NB4 (cell line): ENCODE measurements around the gene MYRFL.

Experiments used
- CTCF ChIP-seq: IDR thresholded peaks from one replicate; pipeline ENCODE4 v1.5.1; 2012; ENCODE audit warnings: low read depth, low read length
- MYC ChIP-seq: IDR thresholded peaks from 2 replicates; pipeline ENCODE4 v1.6.1; 2011; ENCODE audit warnings: low read depth, low read length
- POLR2A ChIP-seq: IDR thresholded peaks from 2 replicates; pipeline ENCODE4 v1.6.1; 2011; ENCODE audit warnings: mild to moderate bottlenecking; ENCODE audit not compliant: insufficient read length; ENCODE audit errors: extremely low read depth

GRCh38 chr12:69996722-69997121 is 171.7 kb downstream of the MYRFL start:
- TF ChIP-seq POLR2A (no peak), CTCF (no peak), MYC (no peak)
